Panc1 (cell line): Measurements from ENCODE around the gene SLC34A1. TPM values are rescaled to one million over a fixed set of nuclear protein-coding genes. Genes with fewer than 3 reads are reported as not detected.
A peak's percentile ranks its signal among the peaks of the same experiment; 100 is the strongest.

Experiments
- ATAC-seq: fragments of 200-7000 bp; cut with Tn5 transposase; 2 replicates; pipeline ENCODE4 v1.9.1; 2020; ENCODE audit warnings: mild to moderate bottlenecking, moderate library complexity
- BruUV-seq: library from RNA; stranded (reverse); fragments of 400-500 nt; replicated peaks from 2 replicates; lab custom pipeline; 2021; lab: Mats Ljungman, UMichigan
- CTCF ChIA-PET: fragments of 300-600 bp; sonication (Branson Sonifier 250); formaldehyde crosslinking; loops from one replicate; lab custom pipeline; 2022; ENCODE audit warnings: antibody characterized with exemption; lab: Charles Lee
- POLR2A ChIA-PET: fragments of 300-600 bp; sonication (Branson Sonifier 250); formaldehyde crosslinking; loops from one replicate; lab custom pipeline; 2022; ENCODE audit warnings: antibody characterized with exemption; lab: Charles Lee
- DNase-seq: peaks from one replicate; pipeline ENCODE4 v3.0.0-alpha.2; 2010; ENCODE audit warnings: low read depth, low spot score
- H3K27ac ChIP-seq: 2 replicates; pipeline ENCODE4 v1.5.1; 2011; ENCODE audit warnings: mild to moderate bottlenecking, low read length, inconsistent platforms
- H3K27me3 ChIP-seq: fragments of 200-500 bp; sonication (Bioruptor generic); 2 replicates; pipeline ENCODE4 v1.6.0; 2014; ENCODE audit warnings: low read length, inconsistent platforms; ENCODE audit not compliant: control insufficient read depth, insufficient read depth
- H3K36me3 ChIP-seq: fragments of 200-500 bp; sonication (Bioruptor generic); 2 replicates; pipeline ENCODE4 v1.5.1; 2014; ENCODE audit warnings: inconsistent platforms, mild to moderate bottlenecking, low read length, moderate library complexity; ENCODE audit not compliant: control insufficient read depth, insufficient read depth
- H3K4me1 ChIP-seq: 2 replicates; pipeline ENCODE4 v1.5.1; 2011; ENCODE audit warnings: inconsistent platforms, mild to moderate bottlenecking, low read length, moderate library complexity; ENCODE audit not compliant: control insufficient read depth, insufficient read depth
- H3K4me3 ChIP-seq, 2 experiments: 2 replicates each; pipeline ENCODE4 v1.5.1; 2011 to 2012; ENCODE audit warnings: low read depth in 2 of 2, low read length in 2 of 2, mild to moderate bottlenecking in 2 of 2, inconsistent platforms in 1 of 2, moderate library complexity in 1 of 2
- H3K9me3 ChIP-seq: fragments of 200-500 bp; sonication (Bioruptor generic); 2 replicates; pipeline ENCODE4 v1.5.1; 2014; ENCODE audit warnings: low read depth, mild to moderate bottlenecking, inconsistent platforms, low read length, moderate library complexity; ENCODE audit not compliant: control insufficient read depth, insufficient read depth
- CTCF ChIP-seq: fragments of 450-650 bp; IDR thresholded peaks from 2 replicates; pipeline ENCODE4 v1.5.1; 2017; ENCODE audit warnings: mild to moderate bottlenecking
- POLR2AphosphoS5 ChIP-seq: IDR thresholded peaks from 2 replicates; pipeline ENCODE4 v1.6.1; 2012; ENCODE audit warnings: mild to moderate bottlenecking, low read depth, low read length, moderate library complexity
- REST ChIP-seq, 2 experiments: IDR thresholded peaks; 2 replicates each; pipeline ENCODE4 v1.6.1; 2011 to 2012; ENCODE audit warnings: low read depth in 2 of 2, control low read depth in 1 of 2, low read length in 1 of 2, mild to moderate bottlenecking in 1 of 2, moderate library complexity in 1 of 2; ENCODE audit not compliant: insufficient read depth in 1 of 2
- SIN3A ChIP-seq: IDR thresholded peaks from 2 replicates; pipeline ENCODE4 v1.6.1; 2012; ENCODE audit warnings: low read depth, mild to moderate bottlenecking, low read length, moderate library complexity, borderline replicate concordance; ENCODE audit not compliant: insufficient read depth
- TCF7L2 ChIP-seq: IDR thresholded peaks from 2 replicates; pipeline ENCODE4 v1.6.1; 2011; ENCODE audit warnings: mild to moderate bottlenecking, low read depth, low read length, inconsistent platforms
- in situ Hi-C: cut with HindIII; loops from 2 replicates; pipeline ENCODE4 v1.10.0; 2016; ENCODE audit warnings: low sequenced_read_pairs, low pct_unique_long_range_greater_than_20kb
- intact Hi-C: fragments of 100-400 bp; cut with micrococcal nuclease; formaldehyde crosslinking; loops from one replicate; pipeline ENCODE4 v1.10.0; 2022; ENCODE audit not compliant: unreplicated experiment
- total RNA-seq: library from RNA; stranded (reverse); gene quantifications from one replicate; pipeline ENCODE4 v1.2.1, GENCODE V29; 2021; ENCODE audit not compliant: unreplicated experiment

The SLC34A1 gene
- total RNA-seq, 1 experiment from 2014 or later, result not detected

GRCh38 chr5:177427211-177427822 is 43.1 kb downstream of the SLC34A1 start:
- Histone ChIP-seq H3K27me3 (no peaks in the 10 kb centered on the region), H3K4me3 (peak overlapping the region; percentile 85), H3K27ac (peak overlapping the region; percentile 87), H3K36me3 (peaks cover 2% of the 10 kb centered on the region; the same call in 1 of the 2 replicates), H3K9me3 (no peaks in the 10 kb centered on the region), H3K4me1 (peaks cover 18% of the 10 kb centered on the region)
- TF ChIP-seq POLR2AphosphoS5, result 0 out of 2 replicates have a peak, but pooled peaks have one; percentile 30
- no peak for TF ChIP-seq CTCF
- in situ Hi-C loops (no loop called here), intact Hi-C loops (no loop called here)
- DNase-seq, result no peak
- TSS peak; percentile 74 for BruUV-seq
- ChIA-PET POLR2A (interaction anchor here (0.6 to 1.6 kb wide), 2 partner anchors 12 to 21 kb away, joined by 5 to 6 read pairs; no protein-coding TSS in a partner anchor), CTCF (interaction anchor here (0.6 to 0.8 kb wide), 2 partner anchors 24 to 119 kb away, joined by 3 to 4 read pairs; no protein-coding TSS in a partner anchor)
- ATAC-seq, result no peak

GRCh38 chr5:177427919-177428573 is 43.8 kb downstream of the SLC34A1 start:
- DNase-seq (no peak), ATAC-seq (no peak)
- Histone ChIP-seq H3K36me3 (peaks cover 2% of the 10 kb centered on the region; the same call in 1 of the 2 replicates), H3K9me3 (no peaks in the 10 kb centered on the region), H3K27ac (peak overlapping the region; percentile 87), H3K4me3 (peak overlapping the region; percentile 85; a peak in 3 of 4 replicates), H3K4me1 (peaks cover 18% of the 10 kb centered on the region), H3K27me3 (no peaks in the 10 kb centered on the region)
- BruUV-seq, result no TSS peak
- intact Hi-C loops (no loop called here), in situ Hi-C loops (no loop called here)
- TF ChIP-seq TCF7L2 (no peak), POLR2AphosphoS5 (no peak), REST (IDR thresholded peaks at IDR 0.05; ENCODE audit: insufficient read depth in 1 of 2, low read depth in 2 of 2, low read length in 1 of 2) (no peak), SIN3A (no peak)
- POLR2A ChIA-PET, result interaction anchor here (1.6 kb wide), 1 partner anchor 20 kb away, joined by 6 read pairs; no protein-coding TSS in a partner anchor
- CTCF ChIA-PET, result interaction anchor here (0.5 to 1.3 kb wide), 4 partner anchors 25 to 120 kb away, joined by 3 to 6 read pairs (median 4); no protein-coding TSS in a partner anchor
